ENCODE results near the gene CH25H.
"Not testable (repeated sequence)": the region's sequence is repeated elsewhere in the genome, so short reads cannot be mapped to it uniquely, and the experiment has no call there.

CH25H gene

GRCh38 chr10:89207181-89207800, at the start of gene CH25H:
CH25H (minus strand) TSS chr10:89207317; CDS start chr10:89207292, 25 bp downstream.
- DNase-seq, result no peak

DNA sequence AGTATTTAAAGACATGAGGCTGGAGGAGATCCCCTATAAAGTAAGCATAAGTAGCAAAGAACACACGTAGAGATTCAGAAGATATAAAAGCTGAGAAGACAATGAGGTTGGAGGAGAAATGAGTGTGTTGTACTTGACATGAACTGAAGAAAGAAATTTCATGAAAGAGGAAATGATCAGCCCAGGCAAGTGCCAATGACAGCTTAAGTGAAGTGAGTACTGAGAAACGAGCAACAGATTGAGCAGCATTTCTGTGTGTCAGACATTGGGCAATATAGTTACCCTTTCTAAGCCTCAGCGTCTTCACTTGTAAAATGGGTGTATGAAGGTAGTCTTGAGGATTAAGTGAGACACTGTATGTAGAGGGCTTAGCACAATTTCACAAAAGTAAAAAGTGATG, 49.2 kb upstream of the CH25H start:
- DNase-seq, result no peak

- DNase-seq, result no peak
These were observed 48.7 kb upstream of the CH25H start for GRCh38 chr10:89255793-89256192.

- DNase-seq, result not testable (repeated sequence)
These were observed 48.0 kb upstream of the CH25H start for GRCh38 chr10:89255091-89255579.

DNA sequence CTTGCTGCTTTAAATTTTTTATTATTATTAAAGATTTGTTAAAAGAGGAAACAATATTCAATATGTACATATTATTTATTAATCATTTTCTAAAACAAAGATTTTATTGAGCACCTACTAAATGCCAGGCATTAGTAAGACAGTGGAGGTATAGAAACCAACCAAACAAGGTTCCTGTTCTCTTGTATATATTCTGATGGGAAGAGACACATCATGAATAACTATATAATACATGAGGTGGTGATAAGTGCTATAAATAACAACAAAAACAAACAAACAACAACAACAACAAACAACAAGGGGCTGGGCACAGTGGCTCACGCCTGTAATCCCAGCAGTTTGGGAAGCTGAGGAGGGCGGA, 45.1 kb upstream of the CH25H start:
- no peak for DNase-seq

DNA sequence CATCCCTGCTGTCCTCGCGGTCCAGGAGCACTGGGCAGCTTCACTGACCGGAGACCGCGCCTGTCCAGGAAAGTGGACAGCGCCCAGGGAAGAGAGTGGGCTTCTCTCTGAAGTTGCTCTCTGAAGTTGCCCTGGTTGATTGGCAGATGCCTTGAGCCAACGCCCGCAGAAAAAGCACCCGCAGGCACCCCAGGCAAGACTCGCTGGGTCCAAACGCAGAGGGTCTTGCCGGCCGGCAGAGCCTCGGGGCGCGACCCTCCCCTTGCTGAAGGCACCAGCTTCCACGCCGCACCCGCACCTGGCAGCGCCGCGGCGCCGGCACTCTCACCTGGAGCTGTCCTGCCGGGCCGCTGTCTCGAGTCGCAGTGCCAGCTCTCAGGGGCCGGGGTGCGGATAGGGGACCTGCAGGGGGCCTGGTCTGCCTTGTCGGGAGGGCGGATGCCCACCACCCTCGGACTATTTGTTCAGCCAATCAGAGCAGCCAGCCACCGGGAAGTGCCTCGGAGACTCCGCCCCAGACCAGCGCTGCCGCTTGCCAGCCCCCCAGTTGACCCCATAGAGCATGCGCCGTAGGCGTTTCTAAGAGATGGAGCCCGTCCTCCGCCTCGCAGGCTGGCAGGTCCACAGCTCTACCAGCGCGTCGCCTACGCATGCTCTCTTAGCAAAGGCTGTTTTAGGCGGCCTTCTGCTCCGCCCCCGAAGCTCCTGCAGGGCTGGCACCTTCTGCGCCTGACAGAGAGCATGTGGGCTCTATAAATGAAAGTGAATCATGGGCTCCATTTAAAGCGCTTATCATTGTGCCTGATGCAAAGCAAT, 44.5 kb upstream of the CH25H start, which contains the start of gene LIPA:
LIPA (minus strand) TSS at position 367 of the 816 bp plus-strand sequence. CDS start 4,127 bp downstream, outside the sequence.
- peak; percentile 99 for DNase-seq

GRCh38 chr10:89250865-89251408, 43.8 kb upstream of the CH25H start:
- DNase-seq, result no peak

DNA sequence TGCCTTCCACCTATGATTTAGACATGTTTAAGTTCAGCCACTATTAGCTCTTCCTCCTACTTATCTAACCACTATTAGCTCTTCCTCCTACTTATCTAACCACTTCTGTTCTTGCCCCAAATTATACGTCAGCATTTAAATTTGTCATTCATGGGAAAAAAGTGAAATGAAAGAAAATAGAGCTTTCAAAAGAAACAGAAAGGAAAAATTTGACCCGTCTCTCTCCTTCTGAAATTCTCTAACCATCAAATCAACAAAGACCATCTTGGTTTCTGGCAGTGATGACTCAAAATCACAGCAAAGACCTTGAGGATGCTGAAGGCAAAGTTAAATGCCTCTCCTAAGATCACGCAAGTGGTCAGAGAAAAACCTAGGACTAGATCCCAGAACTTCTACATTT, 41.9 kb upstream of the CH25H start:
- no peak for DNase-seq

- not testable (repeated sequence) for DNase-seq
These were observed 40.5 kb upstream of the CH25H start for GRCh38 chr10:89247623-89248022.

GRCh38 chr10:89245802-89246201, 38.7 kb upstream of the CH25H start:
- no peak for DNase-seq

- no peak for DNase-seq
These were observed 35.9 kb upstream of the CH25H start for GRCh38 chr10:89242840-89243568.

DNA sequence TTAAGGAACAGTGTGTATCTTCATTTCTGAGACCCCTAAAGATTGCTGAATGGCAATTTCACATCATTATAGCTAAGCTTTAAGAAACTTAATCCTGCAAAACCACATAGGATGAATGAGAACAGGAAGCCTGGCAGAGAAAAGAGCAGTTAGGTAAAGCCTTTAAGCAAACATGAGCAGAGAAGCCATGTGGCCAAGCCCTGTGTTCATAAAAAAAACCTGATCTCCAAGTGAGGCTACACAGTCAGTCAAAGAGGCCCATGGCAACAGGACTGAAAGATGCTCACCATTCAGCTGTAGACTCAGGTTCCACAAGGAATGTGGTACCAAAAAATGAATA, 35.2 kb upstream of the CH25H start:
- no peak for DNase-seq

- no peak for DNase-seq
These were observed 34.6 kb upstream of the CH25H start for GRCh38 chr10:89241486-89242344.

DNA sequence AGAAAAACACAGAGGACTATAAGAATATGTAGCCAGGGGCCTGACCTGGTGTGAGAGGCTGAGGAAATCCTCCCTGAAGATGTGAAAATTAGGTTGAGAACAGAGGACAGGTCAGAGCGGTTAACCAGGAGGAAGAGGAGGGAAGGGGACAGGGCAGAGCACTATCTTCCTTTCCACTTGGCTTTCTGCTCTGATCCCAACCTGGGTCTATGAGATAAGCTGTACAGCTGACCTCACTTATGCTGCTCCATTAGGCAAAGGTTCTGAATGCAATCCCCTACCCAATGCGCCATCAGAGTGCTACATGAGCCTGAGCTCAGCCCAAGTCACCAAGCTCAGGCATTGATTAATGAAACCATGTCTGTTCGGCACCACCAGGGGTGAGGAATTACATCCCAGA, 33.9 kb upstream of the CH25H start:
- DNase-seq, result no peak

GRCh38 chr10:89240519-89240918, 33.4 kb upstream of the CH25H start:
- no peak for DNase-seq

GRCh38 chr10:89238956-89239644, 32.0 kb upstream of the CH25H start:
- no peak for DNase-seq

DNA sequence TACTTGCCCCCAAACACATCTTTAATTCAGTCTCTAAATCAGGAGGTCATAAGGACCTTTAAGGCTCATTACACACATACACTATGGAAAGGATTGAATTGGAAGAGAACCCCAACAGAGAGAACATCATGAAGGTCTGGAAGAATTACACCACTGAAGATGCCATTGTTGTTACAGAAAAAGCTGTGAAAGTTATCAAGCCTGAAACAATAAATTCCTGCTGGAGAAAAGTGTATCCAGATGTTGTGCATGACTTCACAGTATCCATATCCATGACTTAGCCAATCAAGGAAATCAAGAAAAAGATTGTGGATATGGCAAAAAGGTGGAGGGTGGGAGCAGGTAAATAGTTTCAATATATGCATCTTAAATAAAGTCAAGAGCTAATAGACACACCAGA, 30.7 kb upstream of the CH25H start:
- no peak for DNase-seq

DNA sequence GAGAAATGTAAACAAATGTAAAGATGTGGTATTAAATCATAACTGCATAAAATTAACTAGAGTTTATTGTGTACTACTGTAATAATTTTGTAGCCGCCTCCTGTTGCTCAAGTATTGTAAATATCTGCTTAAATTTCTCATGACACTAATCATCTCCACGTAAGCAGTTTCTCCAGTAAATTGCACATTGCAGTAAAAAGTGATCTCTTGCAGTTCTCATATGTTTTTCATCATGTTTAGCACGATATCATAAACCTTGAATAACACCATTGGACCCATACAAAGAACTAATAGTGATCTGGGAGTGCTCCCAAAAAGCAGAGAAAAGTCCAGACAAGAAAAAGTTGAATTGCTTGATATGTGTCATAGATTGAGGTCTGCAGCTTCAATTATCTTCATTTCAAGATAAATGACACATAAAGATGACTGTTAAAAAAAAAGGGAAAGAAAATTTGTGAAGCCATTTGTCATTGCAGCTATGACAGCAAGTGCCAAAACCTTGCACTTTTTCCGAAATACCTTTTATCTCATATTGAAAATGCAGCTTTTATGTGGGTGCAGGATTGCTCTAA, 29.2 kb upstream of the CH25H start:
- no peak for DNase-seq

DNA sequence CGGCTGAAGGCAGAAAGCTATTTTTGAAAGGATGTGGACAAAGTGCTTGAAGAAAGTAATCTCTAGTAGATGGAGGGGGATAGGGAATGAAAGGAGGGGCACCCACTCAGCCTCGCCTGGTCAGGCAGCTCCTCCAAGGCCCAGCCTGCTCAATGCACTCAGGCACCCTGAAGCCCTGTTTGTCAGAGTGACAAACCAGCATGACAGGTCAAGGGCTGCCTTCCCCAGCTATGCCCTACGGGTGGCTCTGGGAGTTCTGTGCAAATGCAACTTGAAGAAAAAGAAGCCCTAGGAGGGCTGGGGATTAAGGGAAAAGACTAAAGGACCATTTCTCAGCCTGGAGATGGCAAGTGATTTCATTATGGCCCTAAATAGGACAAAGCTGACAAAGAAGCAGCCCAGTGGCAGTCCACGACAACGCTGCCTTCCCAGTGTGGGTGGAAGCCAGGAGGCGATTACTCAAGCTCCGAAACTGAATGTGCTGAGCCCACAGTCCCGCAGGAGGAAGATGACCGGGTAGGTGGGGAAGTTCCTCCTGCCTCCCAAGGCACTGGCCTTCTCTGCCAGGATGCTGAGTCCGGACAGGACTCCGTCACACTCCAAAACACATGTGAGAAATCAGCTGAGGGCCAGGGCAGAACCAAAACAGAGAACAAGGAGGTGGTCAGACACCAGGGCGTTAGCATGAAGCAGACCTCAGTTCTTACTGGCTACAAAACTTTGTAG, 28.1 kb upstream of the CH25H start:
- no peak for DNase-seq

- DNase-seq, result no peak
These were observed 25.9 kb upstream of the CH25H start for GRCh38 chr10:89233033-89233432.

- no peak for DNase-seq
These were observed 21.8 kb upstream of the CH25H start for GRCh38 chr10:89228962-89229361.

Data from NCI-H226 (cell line).